Panc1 (cell line): ENCODE results near the gene LRGUK. TPM values are rescaled to one million over a fixed set of nuclear protein-coding genes. Genes with fewer than 3 reads are reported as not detected.

Experiments
- ATAC-seq: fragments of 200-7000 bp; cut with Tn5 transposase; 2 replicates; pipeline ENCODE4 v1.9.1; 2020; ENCODE audit warnings: mild to moderate bottlenecking, moderate library complexity
- BruUV-seq: library from RNA; stranded (reverse); fragments of 400-500 nt; replicated peaks from 2 replicates; lab custom pipeline; 2021; lab: Mats Ljungman, UMichigan
- CTCF ChIA-PET: fragments of 300-600 bp; sonication (Branson Sonifier 250); formaldehyde crosslinking; loops from one replicate; lab custom pipeline; 2022; ENCODE audit warnings: antibody characterized with exemption; lab: Charles Lee
- POLR2A ChIA-PET: fragments of 300-600 bp; sonication (Branson Sonifier 250); formaldehyde crosslinking; loops from one replicate; lab custom pipeline; 2022; ENCODE audit warnings: antibody characterized with exemption; lab: Charles Lee
- DNase-seq: peaks from one replicate; pipeline ENCODE4 v3.0.0-alpha.2; 2010; ENCODE audit warnings: low read depth, low spot score
- H3K27ac ChIP-seq: 2 replicates; pipeline ENCODE4 v1.5.1; 2011; ENCODE audit warnings: mild to moderate bottlenecking, low read length, inconsistent platforms
- H3K27me3 ChIP-seq: fragments of 200-500 bp; sonication (Bioruptor generic); 2 replicates; pipeline ENCODE4 v1.6.0; 2014; ENCODE audit warnings: low read length, inconsistent platforms; ENCODE audit not compliant: control insufficient read depth, insufficient read depth
- H3K36me3 ChIP-seq: fragments of 200-500 bp; sonication (Bioruptor generic); 2 replicates; pipeline ENCODE4 v1.5.1; 2014; ENCODE audit warnings: inconsistent platforms, mild to moderate bottlenecking, low read length, moderate library complexity; ENCODE audit not compliant: control insufficient read depth, insufficient read depth
- H3K4me1 ChIP-seq: 2 replicates; pipeline ENCODE4 v1.5.1; 2011; ENCODE audit warnings: inconsistent platforms, mild to moderate bottlenecking, low read length, moderate library complexity; ENCODE audit not compliant: control insufficient read depth, insufficient read depth
- H3K4me3 ChIP-seq, 2 experiments: 2 replicates each; pipeline ENCODE4 v1.5.1; 2011 to 2012; ENCODE audit warnings: low read depth in 2 of 2, low read length in 2 of 2, mild to moderate bottlenecking in 2 of 2, inconsistent platforms in 1 of 2, moderate library complexity in 1 of 2
- H3K9me3 ChIP-seq: fragments of 200-500 bp; sonication (Bioruptor generic); 2 replicates; pipeline ENCODE4 v1.5.1; 2014; ENCODE audit warnings: low read depth, mild to moderate bottlenecking, inconsistent platforms, low read length, moderate library complexity; ENCODE audit not compliant: control insufficient read depth, insufficient read depth
- CTCF ChIP-seq: fragments of 450-650 bp; IDR thresholded peaks from 2 replicates; pipeline ENCODE4 v1.5.1; 2017; ENCODE audit warnings: mild to moderate bottlenecking
- POLR2AphosphoS5 ChIP-seq: IDR thresholded peaks from 2 replicates; pipeline ENCODE4 v1.6.1; 2012; ENCODE audit warnings: mild to moderate bottlenecking, low read depth, low read length, moderate library complexity
- REST ChIP-seq, 2 experiments: IDR thresholded peaks; 2 replicates each; pipeline ENCODE4 v1.6.1; 2011 to 2012; ENCODE audit warnings: low read depth in 2 of 2, control low read depth in 1 of 2, low read length in 1 of 2, mild to moderate bottlenecking in 1 of 2, moderate library complexity in 1 of 2; ENCODE audit not compliant: insufficient read depth in 1 of 2
- SIN3A ChIP-seq: IDR thresholded peaks from 2 replicates; pipeline ENCODE4 v1.6.1; 2012; ENCODE audit warnings: low read depth, mild to moderate bottlenecking, low read length, moderate library complexity, borderline replicate concordance; ENCODE audit not compliant: insufficient read depth
- TCF7L2 ChIP-seq: IDR thresholded peaks from 2 replicates; pipeline ENCODE4 v1.6.1; 2011; ENCODE audit warnings: mild to moderate bottlenecking, low read depth, low read length, inconsistent platforms
- in situ Hi-C: cut with HindIII; loops from 2 replicates; pipeline ENCODE4 v1.10.0; 2016; ENCODE audit warnings: low sequenced_read_pairs, low pct_unique_long_range_greater_than_20kb
- intact Hi-C: fragments of 100-400 bp; cut with micrococcal nuclease; formaldehyde crosslinking; loops from one replicate; pipeline ENCODE4 v1.10.0; 2022; ENCODE audit not compliant: unreplicated experiment
- total RNA-seq: library from RNA; stranded (reverse); gene quantifications from one replicate; pipeline ENCODE4 v1.2.1, GENCODE V29; 2021; ENCODE audit not compliant: unreplicated experiment

The LRGUK gene
- total RNA-seq, 1 experiment from 2014 or later = 0.23 TPM

- H3K27ac ChIP-seq = no peak overlapping the region
- no peak overlapping the region for H3K4me3 ChIP-seq
- no peaks in the 10 kb centered on the region for H3K36me3 ChIP-seq
- no peaks in the 10 kb centered on the region for H3K4me1 ChIP-seq
- POLR2A ChIA-PET = no interaction called here
- ATAC-seq = no peak
- no peak for TF ChIP-seq REST (IDR thresholded peaks at IDR 0.05; ENCODE audit: insufficient read depth in 1 of 2, low read depth in 2 of 2, low read length in 1 of 2)
- no peak for TF ChIP-seq TCF7L2
- no peak for TF ChIP-seq POLR2AphosphoS5
- no peak for TF ChIP-seq CTCF
- TF ChIP-seq SIN3A = no peak
- no peaks in the 10 kb centered on the region for H3K9me3 ChIP-seq
- no peak for DNase-seq
- intact Hi-C loops = no loop called here
- no TSS peak for BruUV-seq
- CTCF ChIA-PET = no interaction called here
- no peaks in the 10 kb centered on the region for H3K27me3 ChIP-seq
- in situ Hi-C loops = no loop called here
Observed at GRCh38 chr7:134081695-134082094, 45.4 kb upstream of the LRGUK start.

GRCh38 chr7:134083766-134084487, 43.2 kb upstream of the LRGUK start:
- Histone ChIP-seq H3K36me3 (no peaks in the 10 kb centered on the region), H3K4me3 (no peak overlapping the region), H3K9me3 (peaks cover 10% of the 10 kb centered on the region; the same call in 1 of the 2 replicates), H3K27ac (no peak overlapping the region), H3K4me1 (no peaks in the 10 kb centered on the region), H3K27me3 (no peaks in the 10 kb centered on the region)
- POLR2A ChIA-PET = no interaction called here
- DNase-seq = no peak
- TF ChIP-seq REST (IDR thresholded peaks at IDR 0.05; ENCODE audit: insufficient read depth in 1 of 2, low read depth in 2 of 2, low read length in 1 of 2) (no peak), SIN3A (no peak), CTCF (no peak), POLR2AphosphoS5 (no peak), TCF7L2 (no peak)
- ATAC-seq = no peak
- CTCF ChIA-PET = no interaction called here
- intact Hi-C loops (no loop called here), in situ Hi-C loops (no loop called here)
- no TSS peak for BruUV-seq
